Upper lobe of left lung (tissue), 6 donors: ENCODE data around the gene FGF5. TPM values are rescaled to one million over a fixed set of nuclear protein-coding genes. Genes with fewer than 3 reads are reported as not detected.
"Not testable (repeated sequence)": the region's sequence is repeated elsewhere in the genome, so short reads cannot be mapped to it uniquely, and the experiment has no call there.

Experiments used
- ATAC-seq, 2 donors: fragments of 200-7000 bp; cut with Tn5 transposase; one replicate each; pipeline ENCODE4 v1.9.1; 2022; ENCODE audit warnings: mild to moderate bottlenecking in 2 of 2, moderate library complexity in 2 of 2; ENCODE audit not compliant: low FRiP score in 2 of 2
- DNase-seq, 2 donors: peaks; one replicate each; pipeline ENCODE4 v3.0.0-alpha.2; 2019 to 2020
- H3K27ac ChIP-seq, 4 donors: fragments of 200-600 bp; sonication (generic); one replicate each; pipeline ENCODE4 v1.5.1; 2016 to 2019
- H3K27me3 ChIP-seq, 4 donors: fragments of 200-600 bp; sonication (generic); one replicate each; pipeline ENCODE4 v1.5.1; 2017 to 2019
- H3K36me3 ChIP-seq, 4 donors: fragments of 200-600 bp; sonication (generic); one replicate each; pipeline ENCODE4 v1.5.1; 2016 to 2019
- H3K4me1 ChIP-seq, 4 donors: fragments of 200-600 bp; sonication (generic); one replicate each; pipeline ENCODE4 v1.5.1; 2018 to 2019
- H3K4me3 ChIP-seq, 4 donors: fragments of 200-600 bp; sonication (generic); one replicate each; pipeline ENCODE4 v1.5.1; 2017 to 2019; ENCODE audit warnings: mild to moderate bottlenecking in 2 of 4, moderate library complexity in 1 of 4
- H3K9me3 ChIP-seq, 4 donors: fragments of 200-600 bp; sonication (generic); one replicate each; pipeline ENCODE4 v1.5.1; 2018 to 2019
- CTCF ChIP-seq, 6 experiments: fragments of 450-650 bp in 4 of 6; fragments of 200-600 bp in 2 of 6; sonication (generic) in 2 of 6; IDR thresholded peaks; one replicate each; pipeline ENCODE4 v1.5.1; 2016 to 2019; ENCODE audit warnings: antibody characterized with exemption in 6 of 6
- EP300 ChIP-seq, 4 donors: sonication (generic); formaldehyde crosslinking; IDR thresholded peaks; one replicate each; pipeline ENCODE4 v1.5.1; 2017; ENCODE audit warnings: antibody characterized with exemption in 4 of 4, control low read depth in 2 of 4
- POLR2A ChIP-seq, 4 donors: fragments of 450-650 bp; IDR thresholded peaks; one replicate each; pipeline ENCODE4 v1.5.1; 2016 to 2017; ENCODE audit warnings: antibody characterized with exemption in 4 of 4, mild to moderate bottlenecking in 2 of 4
- POLR2AphosphoS5 ChIP-seq, 2 donors: sonication (generic); formaldehyde crosslinking; IDR thresholded peaks; one replicate each; pipeline ENCODE4 v1.5.1; 2017; ENCODE audit warnings: antibody characterized with exemption in 2 of 2
- WGBS, 2 donors: methylation state at CpG; one replicate each; pipeline ENCODE4 v1.1.5; 2017 to 2018; 5-methylcytosine and 5-hydroxymethylcytosine counted together
- total RNA-seq, 6 donors: library from RNA; depleted of rRNA in 4 of 6; stranded (reverse); fragments of >200 nt in 4 of 6; gene quantifications; one replicate each; pipeline versions ENCODE4 v1.1.0 to v1.2.1, GENCODE V29; 2016 to 2021
- donor health status: DM: no; HTN: no; CAD: no; lungs with moderate emphysema.
- donor health status: DM: no; HTN: yes; CAD: no; lungs with severe emphysema.

Gene FGF5
- total RNA-seq, 6 donors from 2014 or later: not detected

- DNase-seq: no peak
- Histone ChIP-seq H3K27me3 (no peaks in the 10 kb centered on the region), H3K9me3 (no peaks in the 10 kb centered on the region), H3K4me3 (no peak overlapping the region), H3K36me3 (no peaks in the 10 kb centered on the region), H3K4me1 (no peaks in the 10 kb centered on the region), H3K27ac (no peak overlapping the region)
- TF ChIP-seq EP300 (IDR thresholded peaks at IDR 0.05): no peak
- TF ChIP-seq POLR2A (IDR thresholded peaks at IDR 0.05): no peak
- TF ChIP-seq CTCF (IDR thresholded peaks at IDR 0.05): no peak
- TF ChIP-seq POLR2AphosphoS5 (IDR thresholded peaks at IDR 0.05): no peak
- no peak for ATAC-seq
Observed at GRCh38 chr4:80276931-80277330, 10.5 kb downstream of the FGF5 start.

- no peak for TF ChIP-seq POLR2A (IDR thresholded peaks at IDR 0.05)
- no peak for TF ChIP-seq POLR2AphosphoS5 (IDR thresholded peaks at IDR 0.05)
- no peak for TF ChIP-seq CTCF (IDR thresholded peaks at IDR 0.05)
- Histone ChIP-seq H3K4me1 (no peaks in the 10 kb centered on the region), H3K27me3 (no peaks in the 10 kb centered on the region), H3K9me3 (no peaks in the 10 kb centered on the region), H3K4me3 (no peak overlapping the region), H3K27ac (no peak overlapping the region), H3K36me3 (no peaks in the 10 kb centered on the region)
- DNase-seq (no peak), ATAC-seq (no peak)
- 92 to 100% methylated on average over 1 of the region's 1 CpG for WGBS, 2 donors
Observed at GRCh38 chr4:80279751-80280150, 13.3 kb downstream of the FGF5 start.

GRCh38 chr4:80286451-80286850 is 20.0 kb downstream of the FGF5 start:
- no peak for ATAC-seq
- Histone ChIP-seq H3K9me3 (no peaks in the 10 kb centered on the region), H3K27ac (no peak overlapping the region), H3K4me1 (no peaks in the 10 kb centered on the region), H3K36me3 (no peaks in the 10 kb centered on the region), H3K4me3 (no peak overlapping the region), H3K27me3 (no peaks in the 10 kb centered on the region)
- DNase-seq: no peak
- TF ChIP-seq EP300 (IDR thresholded peaks at IDR 0.05): no peak
- TF ChIP-seq POLR2A (IDR thresholded peaks at IDR 0.05): no peak
- no peak for TF ChIP-seq CTCF (IDR thresholded peaks at IDR 0.05)
- TF ChIP-seq POLR2AphosphoS5 (IDR thresholded peaks at IDR 0.05): no peak
- 62 to 72% methylated on average over 7 of the region's 7 CpGs for WGBS, 2 donors

- H3K9me3 ChIP-seq, DNase-seq, H3K36me3 ChIP-seq, H3K27me3 ChIP-seq, H3K4me1 ChIP-seq, ATAC-seq, H3K27ac ChIP-seq, H3K4me3 ChIP-seq: not testable (repeated sequence)
- 89 to 98% methylated on average over 2 of the region's 2 CpGs for WGBS, 2 donors
Observed at GRCh38 chr4:80290665-80291064, 24.2 kb downstream of the FGF5 start.

GRCh38 chr4:80294206-80294605 is 27.7 kb downstream of the FGF5 start:
- no peak overlapping the region for H3K4me3 ChIP-seq
- no peaks in the 10 kb centered on the region for H3K9me3 ChIP-seq
- no peaks in the 10 kb centered on the region for H3K36me3 ChIP-seq
- no peaks in the 10 kb centered on the region for H3K27me3 ChIP-seq
- DNase-seq (no peak), ATAC-seq (no peak)
- WGBS, 2 donors: 77 to 80% methylated on average over 2 of the region's 2 CpGs
- no peak overlapping the region for H3K27ac ChIP-seq
- TF ChIP-seq CTCF (IDR thresholded peaks at IDR 0.05) (no peak), POLR2A (IDR thresholded peaks at IDR 0.05) (no peak), POLR2AphosphoS5 (IDR thresholded peaks at IDR 0.05) (no peak), EP300 (IDR thresholded peaks at IDR 0.05) (no peak)
- no peaks in the 10 kb centered on the region for H3K4me1 ChIP-seq
